ENCODE data around the gene ABCE1. TPM values are rescaled to one million over a fixed set of nuclear protein-coding genes. Genes with fewer than 3 reads are reported as not detected.

ABCE1 gene
- total RNA-seq, 1 donor: 175 TPM

DNA sequence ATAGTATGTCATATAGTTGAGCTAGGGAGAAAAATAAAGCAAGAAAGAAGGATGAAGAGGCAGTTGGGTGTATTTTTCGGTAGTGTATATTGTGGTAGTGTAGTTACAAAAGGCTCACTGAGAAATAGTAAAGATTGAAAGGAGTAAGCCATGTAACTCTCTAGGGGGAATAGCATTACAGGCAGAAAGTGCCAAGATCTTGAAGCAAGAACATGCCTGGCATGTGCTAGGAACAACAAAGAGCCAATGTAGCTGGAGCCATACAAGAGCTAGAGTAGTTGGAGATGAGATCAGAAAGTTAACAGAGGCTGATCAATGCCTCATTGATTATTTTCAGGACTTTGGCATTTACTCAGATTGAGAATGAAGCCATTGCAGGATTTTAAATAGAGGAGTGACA is 3.0 kb downstream of the ABCE1 start:
- no peak for TF ChIP-seq CTCF (IDR thresholded peaks at IDR 0.05; ENCODE audit: insufficient read depth, low read depth, low read length)
- no peak overlapping the region for H3K4me3 ChIP-seq (ENCODE audit: low read depth, low read length)
- DNase-seq (ENCODE audit: low read depth): no peak

DNA sequence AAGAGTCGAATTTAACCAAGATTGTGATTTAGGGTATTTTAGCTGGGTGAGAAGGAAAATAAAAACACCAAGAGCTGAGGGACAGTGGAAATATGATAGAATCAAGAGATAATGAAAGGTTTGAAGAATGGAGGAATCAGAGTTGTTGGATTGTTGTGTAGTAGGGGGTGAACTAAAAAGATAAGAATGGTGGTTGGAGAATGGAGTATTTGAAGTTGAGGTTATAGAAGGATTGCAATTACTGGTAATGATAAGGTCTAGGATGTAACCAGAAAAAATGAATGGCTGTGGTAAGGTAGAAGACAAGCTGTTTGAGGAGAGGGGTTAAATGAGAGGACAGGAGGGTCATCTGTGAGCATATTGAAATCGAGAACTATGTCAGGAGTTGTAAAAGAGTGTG is 4.5 kb downstream of the ABCE1 start:
- no peak overlapping the region for H3K4me3 ChIP-seq (ENCODE audit: low read depth, low read length)
- no peak for DNase-seq (ENCODE audit: low read depth)
- no peak for TF ChIP-seq CTCF (IDR thresholded peaks at IDR 0.05; ENCODE audit: insufficient read depth, low read depth, low read length)

DNA sequence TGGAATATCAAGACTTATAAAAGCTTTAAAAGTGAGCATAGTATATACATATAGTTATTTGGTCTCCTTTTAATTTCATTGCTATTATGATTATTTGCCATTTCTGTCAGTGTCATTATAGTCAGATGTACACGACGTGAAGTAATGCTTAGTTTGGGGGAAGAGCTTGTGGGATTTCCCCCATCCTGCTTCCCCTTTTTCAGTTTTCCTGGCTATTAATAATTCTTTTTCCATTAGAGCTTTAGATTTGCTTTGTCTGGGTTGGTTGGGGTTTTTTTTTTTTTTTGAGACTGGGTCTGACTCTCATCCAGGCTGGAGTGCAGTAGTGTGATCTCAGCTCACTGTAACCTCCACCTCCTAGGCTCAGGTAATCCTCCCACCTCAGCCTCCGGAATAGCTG is 5.4 kb downstream of the ABCE1 start:
- no peak for DNase-seq (ENCODE audit: low read depth)
- no peak for TF ChIP-seq CTCF (IDR thresholded peaks at IDR 0.05; ENCODE audit: insufficient read depth, low read depth, low read length)
- no peak overlapping the region for H3K4me3 ChIP-seq (ENCODE audit: low read depth, low read length)

DNA sequence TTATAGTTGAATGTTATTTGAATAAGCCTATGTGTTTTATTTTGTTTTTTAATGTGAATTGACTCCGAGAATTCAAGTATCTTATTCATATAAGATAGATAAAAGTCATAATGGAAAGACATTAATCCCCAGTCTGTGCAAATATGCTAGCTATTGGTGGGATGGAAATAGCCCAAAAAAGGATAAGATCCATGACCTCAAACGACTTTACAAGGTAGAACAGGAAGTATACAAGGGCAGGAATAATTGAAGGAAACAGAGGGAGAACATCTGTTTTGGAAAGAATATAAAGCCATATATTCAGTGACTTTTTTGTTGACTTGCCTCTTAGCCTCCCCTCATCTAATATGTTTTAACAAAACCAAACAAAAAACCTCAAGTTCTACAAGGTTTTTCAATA is 9.0 kb downstream of the ABCE1 start:
- DNase-seq (ENCODE audit: low read depth): no peak
- no peak overlapping the region for H3K4me3 ChIP-seq (ENCODE audit: low read depth, low read length)
- TF ChIP-seq CTCF (IDR thresholded peaks at IDR 0.05; ENCODE audit: insufficient read depth, low read depth, low read length): no peak

DNA sequence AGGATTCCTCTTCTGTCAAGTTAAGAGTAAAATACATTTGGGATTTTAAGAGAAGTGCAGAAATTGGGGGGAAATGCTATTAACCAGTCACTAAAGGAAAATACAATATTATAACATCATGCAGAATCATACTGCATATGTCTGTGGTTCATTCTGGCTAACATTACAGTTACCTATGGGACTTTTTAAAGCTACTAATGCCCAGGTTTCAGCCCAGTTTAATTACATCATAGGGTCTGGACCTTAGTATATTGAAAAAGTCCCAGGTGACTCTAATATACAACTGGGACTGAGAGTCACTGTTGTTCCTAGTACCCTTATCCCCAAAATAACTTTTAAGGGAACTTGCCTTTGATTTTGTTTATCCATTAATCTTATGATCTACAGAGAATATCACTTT is 10.0 kb downstream of the ABCE1 start:
- H3K4me3 ChIP-seq (ENCODE audit: low read depth, low read length): no peak overlapping the region
- no peak for TF ChIP-seq CTCF (IDR thresholded peaks at IDR 0.05; ENCODE audit: insufficient read depth, low read depth, low read length)
- DNase-seq (ENCODE audit: low read depth): no peak

DNA sequence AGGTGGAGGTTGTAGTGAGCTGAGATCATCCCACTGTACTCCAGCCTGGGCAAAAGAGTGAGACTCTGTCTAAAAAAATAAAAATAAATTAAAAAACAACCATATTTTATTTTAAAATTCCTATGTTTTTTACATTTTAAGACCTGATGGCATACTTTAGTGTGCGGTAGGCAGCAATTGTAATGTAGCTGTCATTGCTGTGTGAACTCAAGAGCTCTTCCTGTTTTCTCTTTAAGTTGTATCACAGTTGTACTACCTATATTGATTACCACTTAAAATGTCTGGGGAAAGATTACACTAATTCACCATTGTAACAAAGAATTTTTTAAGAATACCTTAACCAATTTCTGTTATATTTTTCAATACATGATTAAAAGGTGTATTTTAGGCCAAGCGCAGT is 27.3 kb downstream of the ABCE1 start:
- no peak overlapping the region for H3K4me3 ChIP-seq (ENCODE audit: low read depth, low read length)
- TF ChIP-seq CTCF (IDR thresholded peaks at IDR 0.05; ENCODE audit: insufficient read depth, low read depth, low read length): no peak
- no peak for DNase-seq (ENCODE audit: low read depth)

GRCh38 chr4:145130130-145130529 is 32.0 kb downstream of the ABCE1 start:
- TF ChIP-seq CTCF (IDR thresholded peaks at IDR 0.05; ENCODE audit: insufficient read depth, low read depth, low read length): no peak
- DNase-seq (ENCODE audit: low read depth): no peak

More at GRCh38 chr4:145130130-145130529, 32.0 kb downstream of the ABCE1 start:
- H3K4me3 ChIP-seq (ENCODE audit: low read depth, low read length): no peak overlapping the region

Measured in fibroblast of villous mesenchyme (primary cell).